ENCODE data around the gene FLII. TPM values are rescaled to one million over a fixed set of nuclear protein-coding genes. Genes with fewer than 3 reads are reported as not detected.

The FLII gene
- total and polyA plus RNA-seq, 3 donors from 2014 or later = 317 to 383 (median 351) TPM

DNA sequence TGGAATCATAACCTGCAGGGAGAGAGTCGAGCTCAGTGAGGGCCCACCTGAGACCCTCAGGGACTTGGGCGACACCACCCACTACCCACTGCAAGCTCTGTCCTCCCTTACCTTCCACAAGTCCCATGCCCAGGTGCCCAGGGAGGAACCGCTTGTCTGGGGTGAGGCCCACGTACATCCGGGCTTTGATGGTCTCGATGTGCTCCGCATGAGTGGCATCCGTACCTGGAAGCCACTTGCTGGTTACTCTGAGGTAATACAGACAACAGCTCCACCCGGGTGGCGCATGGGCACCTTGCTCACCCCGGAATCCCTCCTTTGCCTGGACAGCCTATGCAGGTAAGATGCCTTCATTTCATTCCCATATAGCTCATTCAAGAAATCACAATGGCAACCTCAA is 26.8 kb upstream of the FLII start:
- H3K9me3 ChIP-seq = no peaks in the 10 kb centered on the region
- no peak overlapping the region for H3K27ac ChIP-seq
- TF ChIP-seq, protein P1, sequence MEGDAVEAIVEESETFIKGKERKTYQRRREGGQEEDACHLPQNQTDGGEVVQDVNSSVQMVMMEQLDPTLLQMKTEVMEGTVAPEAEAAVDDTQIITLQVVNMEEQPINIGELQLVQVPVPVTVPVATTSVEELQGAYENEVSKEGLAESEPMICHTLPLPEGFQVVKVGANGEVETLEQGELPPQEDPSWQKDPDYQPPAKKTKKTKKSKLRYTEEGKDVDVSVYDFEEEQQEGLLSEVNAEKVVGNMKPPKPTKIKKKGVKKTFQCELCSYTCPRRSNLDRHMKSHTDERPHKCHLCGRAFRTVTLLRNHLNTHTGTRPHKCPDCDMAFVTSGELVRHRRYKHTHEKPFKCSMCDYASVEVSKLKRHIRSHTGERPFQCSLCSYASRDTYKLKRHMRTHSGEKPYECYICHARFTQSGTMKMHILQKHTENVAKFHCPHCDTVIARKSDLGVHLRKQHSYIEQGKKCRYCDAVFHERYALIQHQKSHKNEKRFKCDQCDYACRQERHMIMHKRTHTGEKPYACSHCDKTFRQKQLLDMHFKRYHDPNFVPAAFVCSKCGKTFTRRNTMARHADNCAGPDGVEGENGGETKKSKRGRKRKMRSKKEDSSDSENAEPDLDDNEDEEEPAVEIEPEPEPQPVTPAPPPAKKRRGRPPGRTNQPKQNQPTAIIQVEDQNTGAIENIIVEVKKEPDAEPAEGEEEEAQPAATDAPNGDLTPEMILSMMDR (IDR thresholded peaks at IDR 0.05) = no peak
- no peak for TF ChIP-seq POLR2A (IDR thresholded peaks at IDR 0.05)
- H3K36me3 ChIP-seq (ENCODE audit: low read depth, missing control alignments) = no peaks in the 10 kb centered on the region
- 91 to 97% methylated on average over 6 to 7 of the region's 11 CpGs for WGBS, 2 donors
- no peak for DNase-seq
- H3K4me1 ChIP-seq = no peaks in the 10 kb centered on the region
- intact Hi-C loops (cut with DNase I; ENCODE audit: low total_unique reads) = loop anchor here (10.0 kb wide), 1 partner anchor 80 kb away; the partner anchor contains the start of gene SHMT1
- no peaks in the 10 kb centered on the region for H3K27me3 ChIP-seq
- H3K4me3 ChIP-seq = no peak overlapping the region

DNA sequence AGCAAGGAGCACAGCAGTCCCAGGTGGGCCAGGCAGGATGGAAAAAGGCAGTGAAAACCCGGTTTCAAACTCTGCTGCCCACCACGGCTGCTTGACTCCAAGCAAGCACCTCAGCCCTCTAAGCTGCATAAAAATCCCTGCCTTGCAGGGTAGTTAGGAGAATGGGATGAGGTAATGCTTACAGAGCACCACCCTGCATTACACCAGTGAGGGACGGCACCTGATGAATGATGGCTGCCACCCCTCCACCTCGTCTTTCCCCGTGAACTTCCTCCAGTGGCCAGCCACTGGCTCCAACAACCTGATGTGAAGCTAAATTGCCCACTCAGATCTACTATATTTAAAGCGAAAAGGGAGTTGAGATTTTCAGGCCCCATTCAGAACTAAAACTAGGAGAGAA is 23.2 kb upstream of the FLII start:
- TF ChIP-seq POLR2A (IDR thresholded peaks at IDR 0.05) = no peak
- TF ChIP-seq, protein P1 (IDR thresholded peaks at IDR 0.05) = no peak
- no peak for DNase-seq
- Histone ChIP-seq H3K27me3 (no peaks in the 10 kb centered on the region), H3K36me3 (ENCODE audit: low read depth, missing control alignments) (no peaks in the 10 kb centered on the region), H3K27ac (no peak overlapping the region), H3K9me3 (no peaks in the 10 kb centered on the region), H3K4me3 (no peak overlapping the region), H3K4me1 (no peaks in the 10 kb centered on the region)
- WGBS, 2 donors = 92 to 94% methylated on average over 6 of the region's 6 CpGs
- intact Hi-C loops (cut with DNase I; ENCODE audit: low total_unique reads) = loop anchor here (10.0 kb wide), 1 partner anchor 83 kb away; the partner anchor contains the start of gene SHMT1

DNA sequence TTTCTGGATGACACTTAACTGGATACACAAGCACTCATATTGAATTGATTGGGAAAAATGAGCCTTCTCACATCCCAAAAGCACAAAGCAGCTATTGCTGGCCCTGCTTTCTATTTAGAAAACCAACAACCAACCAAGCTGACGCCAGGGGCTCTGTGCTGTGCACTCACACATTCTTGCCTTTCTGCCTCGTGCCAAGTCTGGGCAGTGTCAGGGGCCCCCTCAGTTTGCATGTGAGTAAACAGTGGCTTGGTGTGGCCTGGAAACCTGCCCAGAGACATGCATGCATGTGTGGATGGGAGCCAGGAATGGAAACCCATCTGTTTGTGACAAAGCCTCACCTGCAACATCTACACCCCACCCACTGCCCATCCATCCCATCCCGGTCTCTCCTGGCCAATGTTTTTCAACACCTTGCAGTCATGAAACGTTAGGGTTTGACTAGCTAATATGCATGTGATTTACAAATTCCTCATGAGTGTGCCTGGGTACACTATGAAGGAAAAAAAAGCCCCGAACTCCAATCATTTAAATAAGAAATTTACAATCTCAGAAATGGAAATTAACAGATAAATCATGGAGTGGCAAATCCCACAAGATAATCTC is 22.3 kb upstream of the FLII start:
- TF ChIP-seq POLR2A (IDR thresholded peaks at IDR 0.05) = no peak
- TF ChIP-seq, protein P1 (IDR thresholded peaks at IDR 0.05) = no peak
- intact Hi-C loops (cut with DNase I; ENCODE audit: low total_unique reads) = loop anchor here (10.0 kb wide), 1 partner anchor 84 kb away; the partner anchor contains the start of gene SHMT1
- H3K4me3 ChIP-seq = no peak overlapping the region
- DNase-seq = no peak
- H3K27me3 ChIP-seq = no peaks in the 10 kb centered on the region
- no peaks in the 10 kb centered on the region for H3K4me1 ChIP-seq
- no peaks in the 10 kb centered on the region for H3K36me3 ChIP-seq (ENCODE audit: low read depth, missing control alignments)
- H3K27ac ChIP-seq = no peak overlapping the region
- H3K9me3 ChIP-seq = no peaks in the 10 kb centered on the region
- 77 to 80% methylated on average over 5 of the region's 5 CpGs for WGBS, 2 donors

GRCh38 chr17:18280249-18280648 is 21.7 kb upstream of the FLII start:
- H3K36me3 ChIP-seq (ENCODE audit: low read depth, missing control alignments) = no peaks in the 10 kb centered on the region
- intact Hi-C loops (cut with DNase I; ENCODE audit: low total_unique reads) = loop anchor here (10.0 kb wide), 1 partner anchor 85 kb away; the partner anchor contains the start of gene SHMT1
- no peak overlapping the region for H3K4me3 ChIP-seq
- no peak overlapping the region for H3K27ac ChIP-seq
- no peaks in the 10 kb centered on the region for H3K4me1 ChIP-seq
- no peak for DNase-seq
- H3K27me3 ChIP-seq = no peaks in the 10 kb centered on the region
- no peaks in the 10 kb centered on the region for H3K9me3 ChIP-seq
- TF ChIP-seq POLR2A (IDR thresholded peaks at IDR 0.05) = no peak
- TF ChIP-seq, protein P1 (IDR thresholded peaks at IDR 0.05) = no peak
- WGBS, 2 donors = 98 to 100% methylated on average over 2 to 4 of the region's 4 CpGs

DNA sequence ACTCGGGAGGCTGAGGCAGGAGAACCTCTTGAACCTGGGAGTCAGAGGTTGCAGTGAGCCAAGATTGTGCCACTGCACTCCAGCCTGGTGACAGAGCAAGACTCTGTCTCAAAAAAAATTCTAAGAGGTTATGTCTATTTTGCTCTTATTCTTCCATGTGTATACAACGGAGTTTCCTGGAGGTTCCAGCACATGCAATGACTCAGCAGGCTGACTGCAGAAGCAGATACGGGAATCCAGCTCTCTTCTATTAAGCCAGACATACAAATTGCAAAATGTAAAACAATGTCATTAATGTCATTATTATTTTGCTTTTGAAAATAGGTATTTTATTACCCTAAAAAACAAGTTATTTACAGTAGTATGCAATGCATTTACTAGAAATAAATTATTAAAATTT is 20.3 kb upstream of the FLII start:
- Histone ChIP-seq H3K4me1 (no peaks in the 10 kb centered on the region), H3K36me3 (ENCODE audit: low read depth, missing control alignments) (no peaks in the 10 kb centered on the region), H3K9me3 (no peaks in the 10 kb centered on the region), H3K4me3 (no peak overlapping the region), H3K27ac (no peak overlapping the region), H3K27me3 (no peaks in the 10 kb centered on the region)
- TF ChIP-seq, protein P1 (IDR thresholded peaks at IDR 0.05) = no peak
- no peak for TF ChIP-seq POLR2A (IDR thresholded peaks at IDR 0.05)
- DNase-seq = no peak
- intact Hi-C loops (cut with DNase I; ENCODE audit: low total_unique reads) = no loop called here
- WGBS, 2 donors = 82 to 85% methylated on average over 3 of the region's 3 CpGs
